NCI-H1436 treated with DMSO at 0.1 percent for 48 hours (cell line): Measurements from ENCODE around the gene ROBO2.

Experiments
- DNase-seq: peaks from one replicate; lab custom pipeline; 2025; lab: John Stamatoyannopoulos, UW

Gene ROBO2

GRCh38 chr3:77685713-77686112 lies 645.8 kb downstream of the ROBO2 start:
- no peak for DNase-seq

- no peak for DNase-seq
These were observed 646.7 kb downstream of the ROBO2 start for GRCh38 chr3:77686560-77686959.

- DNase-seq: no peak
These were observed 647.6 kb downstream of the ROBO2 start for GRCh38 chr3:77687545-77687944.

DNA sequence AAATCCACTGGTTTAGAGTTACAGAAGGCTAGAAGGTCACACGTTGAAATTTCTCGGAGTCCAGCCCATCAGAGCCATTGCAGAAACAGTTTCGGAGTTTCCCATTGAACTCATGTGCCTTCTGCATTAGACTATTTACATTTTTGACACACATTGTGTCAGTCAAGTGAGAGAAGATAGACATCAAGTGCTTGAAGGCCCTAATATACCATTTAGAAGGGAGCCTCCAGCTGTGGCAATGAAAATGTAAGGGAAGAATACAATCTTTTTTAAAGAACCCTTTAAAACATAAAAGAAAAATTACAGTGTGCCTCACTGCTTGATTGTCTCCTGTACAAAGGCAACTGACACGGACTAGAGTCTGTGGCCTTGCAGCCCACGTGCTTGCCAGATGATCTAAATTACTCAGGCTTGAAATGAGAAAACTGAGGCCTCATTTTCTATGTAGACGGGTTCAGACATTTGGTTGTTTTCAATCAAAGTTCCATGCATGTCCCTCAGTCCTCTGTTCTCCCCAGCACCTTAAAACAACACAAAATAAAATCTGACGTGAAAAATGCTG lies 650.5 kb downstream of the ROBO2 start:
- no peak for DNase-seq

DNA sequence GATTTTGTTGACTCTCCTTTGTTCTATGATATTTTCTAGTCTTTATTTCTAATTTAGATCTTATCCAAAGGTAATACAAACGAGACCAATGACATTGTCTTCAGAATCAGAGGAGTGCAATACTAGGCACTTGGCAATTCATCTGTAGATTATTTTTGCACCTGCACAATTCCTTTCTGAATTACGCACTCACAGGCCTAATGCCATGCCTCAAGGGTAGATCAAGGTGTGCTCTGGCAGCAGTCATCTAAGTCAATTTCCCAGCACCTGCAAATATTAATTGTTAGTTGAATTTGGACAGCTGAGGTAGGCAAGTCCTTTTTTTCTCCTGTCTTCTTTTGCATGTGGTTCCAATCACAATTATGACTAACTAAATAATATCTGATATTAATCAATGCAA lies 653.2 kb downstream of the ROBO2 start:
- no peak for DNase-seq

DNA sequence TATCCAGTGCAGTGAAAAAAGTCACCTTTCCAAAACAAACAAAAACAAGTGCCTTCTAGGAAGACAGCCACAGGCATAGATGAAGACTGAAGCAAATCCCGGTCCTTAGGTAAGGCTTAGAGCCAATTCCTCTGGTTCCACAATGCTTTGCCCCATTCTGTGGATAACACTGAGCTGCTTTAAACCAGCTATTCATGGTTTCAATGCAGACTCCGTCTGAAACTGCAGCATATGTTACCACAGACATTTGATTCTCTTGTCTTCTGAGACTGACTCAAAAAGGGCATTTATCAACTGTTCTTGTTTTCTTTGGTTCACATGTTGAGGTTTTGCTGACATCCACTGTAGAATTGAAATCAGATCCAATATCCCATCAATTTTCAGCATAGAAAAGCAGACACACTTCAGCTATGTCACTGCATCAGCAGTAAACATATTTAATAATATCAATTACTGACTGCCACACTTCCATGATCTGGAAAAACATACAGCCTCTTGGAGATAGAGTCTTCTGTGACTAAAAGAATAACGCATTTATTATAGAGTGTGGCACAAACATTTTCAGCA lies 659.3 kb downstream of the ROBO2 start:
- no peak for DNase-seq
